ENCODE measurements around the gene RNF151. TPM values are rescaled to one million over a fixed set of nuclear protein-coding genes. Genes with fewer than 3 reads are reported as not detected.
A peak's percentile ranks its signal among the peaks of the same experiment; 100 is the strongest.

Gene RNF151
- total RNA-seq, 2 experiments from 2014 or later, result not detected

DNA sequence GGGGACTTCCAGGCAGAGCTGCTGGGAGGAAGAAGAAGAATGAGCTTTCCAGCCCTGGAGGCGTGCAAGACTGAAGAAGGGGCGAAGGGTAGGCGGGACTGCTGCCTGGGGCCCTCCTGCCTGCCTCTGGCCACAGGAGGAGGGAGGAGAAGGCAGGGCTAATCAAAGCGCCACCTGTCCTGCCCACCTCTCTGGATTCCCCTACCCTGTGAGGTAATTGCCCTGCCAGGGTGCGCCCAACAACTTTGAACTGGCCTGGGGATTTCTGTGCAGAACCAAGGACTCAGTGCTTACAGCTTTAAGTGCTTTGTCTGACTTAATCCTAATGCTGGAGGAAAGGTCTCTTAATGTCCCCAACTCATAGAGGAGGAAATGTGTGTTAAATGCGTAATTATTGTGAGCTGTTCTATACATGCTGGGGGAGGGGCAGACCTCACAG is 14.8 kb downstream of the RNF151 start, which contains the start of gene NOXO1:
Gene NOXO1, minus strand, starts transcription at position 72 of the 439 bp plus-strand sequence. CDS start 290 bp downstream, outside the sequence.
- POLR2A ChIA-PET, result interaction anchor here (0.7 kb wide), 1 partner anchor 10 kb away, joined by 3 read pairs; no protein-coding TSS in a partner anchor
- DNase-seq (ENCODE audit: low spot score), result no peak
- H3K4me2 ChIP-seq (ENCODE audit: low read length), result no peak within 1 kb of the TSS
- no peak within 1 kb of the TSS for H3K27ac ChIP-seq (ENCODE audit: low read depth, low read length, poor library complexity, severe bottlenecking)
- intact Hi-C loops (cut with micrococcal nuclease; ENCODE audit: unreplicated experiment), result no loop called here
- CTCF ChIA-PET (ENCODE audit: unreplicated experiment), result no interaction called here
- peaks cover 14% of the 10 kb centered on the region for H3K4me1 ChIP-seq (ENCODE audit: insufficient read depth, low read length, poor library complexity, severe bottlenecking)
- no peaks in the 10 kb centered on the region for H3K9me3 ChIP-seq (ENCODE audit: low read length)
- H2AFZ ChIP-seq (ENCODE audit: low read length), result no peak within 1 kb of the TSS
- TF ChIP-seq, protein P1, sequence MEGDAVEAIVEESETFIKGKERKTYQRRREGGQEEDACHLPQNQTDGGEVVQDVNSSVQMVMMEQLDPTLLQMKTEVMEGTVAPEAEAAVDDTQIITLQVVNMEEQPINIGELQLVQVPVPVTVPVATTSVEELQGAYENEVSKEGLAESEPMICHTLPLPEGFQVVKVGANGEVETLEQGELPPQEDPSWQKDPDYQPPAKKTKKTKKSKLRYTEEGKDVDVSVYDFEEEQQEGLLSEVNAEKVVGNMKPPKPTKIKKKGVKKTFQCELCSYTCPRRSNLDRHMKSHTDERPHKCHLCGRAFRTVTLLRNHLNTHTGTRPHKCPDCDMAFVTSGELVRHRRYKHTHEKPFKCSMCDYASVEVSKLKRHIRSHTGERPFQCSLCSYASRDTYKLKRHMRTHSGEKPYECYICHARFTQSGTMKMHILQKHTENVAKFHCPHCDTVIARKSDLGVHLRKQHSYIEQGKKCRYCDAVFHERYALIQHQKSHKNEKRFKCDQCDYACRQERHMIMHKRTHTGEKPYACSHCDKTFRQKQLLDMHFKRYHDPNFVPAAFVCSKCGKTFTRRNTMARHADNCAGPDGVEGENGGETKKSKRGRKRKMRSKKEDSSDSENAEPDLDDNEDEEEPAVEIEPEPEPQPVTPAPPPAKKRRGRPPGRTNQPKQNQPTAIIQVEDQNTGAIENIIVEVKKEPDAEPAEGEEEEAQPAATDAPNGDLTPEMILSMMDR (conservative IDR thresholded peaks at IDR 0.05; ENCODE audit: low read length), result no peak
- TF ChIP-seq EZH2phosphoT487 (IDR thresholded peaks at IDR 0.05; ENCODE audit: borderline replicate concordance, low read depth, low read length), result no peak
- no peak within 1 kb of the TSS for H3K4me3 ChIP-seq (ENCODE audit: low read depth, low read length, poor library complexity, severe bottlenecking)
- no peaks in the 10 kb centered on the region for H4K20me1 ChIP-seq (ENCODE audit: insufficient read depth, low read length)
- no TSS peak for BruUV-seq (replicated peaks)
- no peaks in the 10 kb centered on the region for H3K9me2 ChIP-seq (ENCODE audit: insufficient read depth, low read length)
- H3K79me2 ChIP-seq (ENCODE audit: insufficient read depth, low read depth, low read length), result no peaks in the 10 kb centered on the region
- peaks cover 40% of the 10 kb centered on the region; the same call in 1 of the 2 replicates for H3K36me3 ChIP-seq (ENCODE audit: insufficient read depth, low read length)

GRCh38 chr16:1982013-1982433 is 15.4 kb downstream of the RNF151 start:
- intact Hi-C loops (cut with micrococcal nuclease; ENCODE audit: unreplicated experiment), result no loop called here
- Histone ChIP-seq H3K9me2 (ENCODE audit: insufficient read depth, low read length) (no peaks in the 10 kb centered on the region), H3K4me3 (ENCODE audit: low read depth, low read length, poor library complexity, severe bottlenecking) (no peak overlapping the region), H2AFZ (ENCODE audit: low read length) (no peak overlapping the region), H4K20me1 (ENCODE audit: insufficient read depth, low read length) (no peaks in the 10 kb centered on the region), H3K9me3 (ENCODE audit: low read length) (no peaks in the 10 kb centered on the region), H3K4me2 (ENCODE audit: low read length) (no peak overlapping the region), H3K36me3 (ENCODE audit: insufficient read depth, low read length) (peaks cover 35% of the 10 kb centered on the region; the same call in 1 of the 2 replicates), H3K79me2 (ENCODE audit: insufficient read depth, low read depth, low read length) (no peaks in the 10 kb centered on the region), H3K27ac (ENCODE audit: low read depth, low read length, poor library complexity, severe bottlenecking) (no peak overlapping the region), H3K4me1 (ENCODE audit: insufficient read depth, low read length, poor library complexity, severe bottlenecking) (peaks cover 14% of the 10 kb centered on the region)
- no peak for DNase-seq (ENCODE audit: low spot score)
- no peak for TF ChIP-seq EZH2phosphoT487 (IDR thresholded peaks at IDR 0.05; ENCODE audit: borderline replicate concordance, low read depth, low read length)
- TF ChIP-seq, protein P1 (conservative IDR thresholded peaks at IDR 0.05; ENCODE audit: low read length), result no peak
- BruUV-seq (replicated peaks), result no TSS peak
- ChIA-PET CTCF (ENCODE audit: unreplicated experiment) (no interaction called here), POLR2A (interaction anchor here (0.7 kb wide), 1 partner anchor 9 kb away, joined by 3 read pairs; no protein-coding TSS in a partner anchor)

DNA sequence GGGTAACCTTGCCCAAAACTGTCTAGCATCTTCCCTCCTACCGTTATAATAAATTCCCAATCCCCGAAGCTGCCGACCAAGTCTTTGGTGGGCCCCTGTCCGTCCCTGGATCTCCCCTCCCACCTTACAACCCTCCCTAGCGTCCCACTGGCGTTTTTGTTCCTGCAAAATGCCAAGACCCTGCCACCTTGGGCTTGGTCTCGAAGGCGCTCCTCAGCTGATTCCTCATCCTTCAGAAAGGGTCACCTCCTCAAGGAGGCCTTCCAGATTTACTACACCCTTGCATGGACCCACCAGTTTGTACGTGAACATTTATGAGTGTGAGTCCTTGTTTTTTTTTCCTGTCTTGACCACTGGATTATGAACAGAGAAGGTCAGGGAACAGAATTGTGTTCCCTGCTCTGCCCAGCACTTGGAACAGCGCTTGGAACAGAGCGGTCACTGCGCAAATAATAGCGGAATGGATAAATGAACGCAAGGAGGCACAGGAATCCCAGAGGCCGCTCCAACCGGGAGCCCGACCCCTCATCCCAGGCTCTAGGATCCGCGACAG is 16.4 kb downstream of the RNF151 start:
- H3K4me3 ChIP-seq (ENCODE audit: low read depth, low read length, poor library complexity, severe bottlenecking), result peak overlapping the region; percentile 82
- BruUV-seq (replicated peaks), result no TSS peak
- POLR2A ChIA-PET, result no interaction called here

More for the DNA sequence above, 16.4 kb downstream of the RNF151 start:
- no peak for TF ChIP-seq EZH2phosphoT487 (IDR thresholded peaks at IDR 0.05; ENCODE audit: borderline replicate concordance, low read depth, low read length)
- TF ChIP-seq, protein P1 (conservative IDR thresholded peaks at IDR 0.05; ENCODE audit: low read length), result no peak
- CTCF ChIA-PET (ENCODE audit: unreplicated experiment), result no interaction called here
- Histone ChIP-seq H3K9me2 (ENCODE audit: insufficient read depth, low read length) (no peaks in the 10 kb centered on the region), H2AFZ (ENCODE audit: low read length) (no peak overlapping the region), H4K20me1 (ENCODE audit: insufficient read depth, low read length) (no peaks in the 10 kb centered on the region), H3K4me2 (ENCODE audit: low read length) (peak overlapping the region; percentile 85), H3K79me2 (ENCODE audit: insufficient read depth, low read depth, low read length) (no peaks in the 10 kb centered on the region), H3K36me3 (ENCODE audit: insufficient read depth, low read length) (peaks cover 25% of the 10 kb centered on the region; the same call in 1 of the 2 replicates), H3K4me1 (ENCODE audit: insufficient read depth, low read length, poor library complexity, severe bottlenecking) (peaks cover 14% of the 10 kb centered on the region), H3K27ac (ENCODE audit: low read depth, low read length, poor library complexity, severe bottlenecking) (no peak overlapping the region), H3K9me3 (ENCODE audit: low read length) (no peaks in the 10 kb centered on the region)
- intact Hi-C loops (cut with micrococcal nuclease; ENCODE audit: unreplicated experiment), result no loop called here
- no peak for DNase-seq (ENCODE audit: low spot score)

Measured in OCI-LY7 (cell line).